ENCODE data around the gene FCN3.

FCN3 gene

DNA sequence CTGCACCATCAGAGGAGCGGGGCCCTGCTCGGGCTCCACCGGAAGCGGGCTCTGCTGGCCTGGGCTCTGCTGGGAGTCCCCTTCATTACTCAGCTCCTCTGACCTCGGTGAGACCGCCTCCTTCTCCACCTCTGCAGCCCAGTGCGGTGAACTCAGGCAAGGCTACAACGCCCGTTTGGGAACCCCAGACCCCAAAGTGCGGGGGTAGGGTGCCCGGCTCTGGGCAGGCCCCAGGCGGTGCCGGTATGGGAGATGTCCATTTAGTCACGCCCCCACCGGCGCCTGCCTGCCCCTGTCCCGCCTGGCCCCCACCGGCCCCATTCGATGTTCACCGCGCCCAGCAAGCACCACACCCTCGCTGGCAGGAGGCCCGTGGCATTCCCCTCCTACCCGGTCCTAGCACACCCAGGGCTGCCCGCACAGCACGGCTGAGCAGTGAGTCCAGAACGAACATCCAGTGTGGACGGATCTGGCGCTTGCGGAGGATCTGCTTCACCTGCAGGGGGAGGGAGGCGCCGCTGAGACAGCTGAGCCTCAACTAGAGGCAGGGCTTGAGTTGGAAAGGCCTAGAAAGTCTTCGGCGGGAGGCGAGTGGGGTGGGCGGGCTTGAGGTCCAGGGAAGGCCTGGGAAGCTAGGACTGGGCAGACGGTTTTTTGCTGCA lies 17.9 kb downstream of the FCN3 start:
- DNase-seq = peak; percentile 39 to 58

GRCh38 chr1:27356277-27356618 lies 18.4 kb downstream of the FCN3 start:
- DNase-seq = no peak

DNA sequence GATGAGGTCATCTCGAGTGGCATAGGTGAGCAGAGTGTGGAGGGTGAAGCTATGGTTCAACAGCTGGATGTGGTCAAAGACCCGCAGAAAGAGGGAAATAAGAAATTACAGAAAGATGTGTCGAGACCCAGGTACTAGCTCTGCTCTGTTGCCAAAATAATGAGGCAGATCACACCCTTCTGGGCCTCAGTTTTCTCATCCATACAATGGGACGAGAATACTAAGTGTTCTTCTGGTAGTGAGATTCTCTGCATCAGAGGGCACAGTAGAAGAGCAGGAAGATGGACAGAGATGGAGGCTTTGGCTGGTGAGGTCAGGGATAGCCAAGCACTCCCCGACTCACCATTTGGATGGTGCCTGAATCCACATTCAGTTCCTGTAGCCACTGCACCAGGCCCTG lies 18.9 kb downstream of the FCN3 start:
- no peak for DNase-seq

DNA sequence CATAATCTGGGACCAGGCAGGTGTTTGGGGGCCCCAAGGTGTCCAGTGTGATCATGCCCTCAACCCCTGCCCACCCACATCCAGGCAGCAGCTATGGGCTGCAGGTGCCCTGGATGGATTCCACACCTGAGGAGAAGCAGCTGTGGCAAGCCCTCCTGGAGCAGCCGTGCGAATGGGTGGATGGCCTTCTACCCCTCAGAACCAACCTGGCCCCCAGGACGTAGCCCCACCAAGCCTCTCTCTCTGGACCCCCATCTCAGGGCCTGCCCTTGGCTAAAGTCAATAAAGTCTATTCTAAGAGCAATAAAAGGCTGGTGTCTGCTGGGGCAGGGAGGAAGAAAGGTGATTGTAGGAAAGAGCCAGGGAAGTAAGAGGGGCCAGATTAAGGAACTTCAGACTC lies 21.0 kb downstream of the FCN3 start:
- DNase-seq = no peak

- DNase-seq = no peak
These were observed 21.5 kb downstream of the FCN3 start for GRCh38 chr1:27353166-27353565.

DNA sequence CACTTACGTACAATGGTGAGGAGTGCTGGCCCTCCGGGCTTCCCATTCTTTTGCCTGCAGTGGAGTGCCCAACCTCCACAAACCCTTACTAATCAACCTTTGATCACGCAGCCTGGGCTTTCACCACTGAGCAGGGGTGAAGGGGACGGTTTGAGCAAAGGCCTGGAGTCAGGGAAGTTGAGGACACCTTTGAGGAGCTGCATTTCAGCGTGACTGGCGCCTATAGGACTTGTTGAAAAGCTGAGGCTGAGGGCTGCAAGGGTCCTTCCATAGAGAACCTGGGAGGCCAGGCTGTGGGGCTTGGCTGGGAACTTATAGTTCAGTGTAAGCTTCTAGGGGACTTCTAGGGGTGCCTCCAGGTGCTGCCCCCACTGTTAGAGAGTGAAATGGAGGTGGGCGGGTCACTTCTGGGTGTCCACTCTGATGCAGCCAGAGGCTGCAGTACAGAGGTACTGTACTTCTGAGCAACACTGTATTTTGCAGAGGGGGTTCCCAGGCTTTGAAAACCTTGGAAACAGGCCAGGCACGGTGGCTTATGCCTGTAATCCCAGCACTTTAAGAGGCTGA lies 23.0 kb downstream of the FCN3 start:
- DNase-seq = no peak

DNA sequence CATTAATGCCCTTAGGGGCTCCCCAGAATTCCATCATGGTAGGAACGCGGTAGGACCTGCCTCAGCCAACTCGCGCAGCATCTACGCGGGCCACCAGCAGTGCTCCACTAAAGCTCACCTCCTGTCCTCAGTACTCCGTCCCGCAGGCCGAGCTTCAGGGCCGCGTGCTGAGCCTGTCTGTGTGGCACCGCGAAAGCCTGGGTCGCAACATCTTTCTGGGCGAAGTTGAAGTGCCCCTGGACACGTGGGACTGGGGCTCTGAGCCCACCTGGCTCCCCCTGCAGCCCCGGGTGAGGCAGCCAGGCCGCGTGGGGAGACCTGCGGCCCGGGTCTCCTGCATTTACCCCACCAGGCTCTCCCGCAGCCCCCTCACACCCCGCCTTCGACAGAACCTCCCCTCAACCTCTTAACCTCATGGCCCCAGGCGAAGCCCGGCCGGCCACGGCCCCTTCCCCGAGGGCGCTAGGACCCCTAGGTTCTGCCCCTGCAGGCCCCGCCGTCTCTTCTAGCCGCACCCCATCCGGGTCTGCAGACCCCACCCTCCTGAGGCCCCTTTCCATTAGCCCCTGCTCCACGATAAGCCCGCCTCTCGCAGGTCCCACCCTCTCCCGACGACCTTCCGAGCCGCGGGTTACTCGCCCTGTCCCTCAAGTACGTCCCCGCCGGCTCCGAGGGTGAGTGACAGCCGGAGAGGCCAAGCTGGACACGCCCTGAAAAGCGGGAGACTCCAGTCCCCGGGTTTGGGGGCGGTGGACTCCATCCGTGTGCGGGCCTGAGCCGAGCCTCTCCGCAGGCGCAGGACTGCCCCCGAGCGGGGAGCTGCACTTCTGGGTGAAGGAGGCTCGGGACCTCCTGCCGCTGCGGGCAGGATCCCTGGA lies 23.7 kb downstream of the FCN3 start:
- no peak for DNase-seq

DNA sequence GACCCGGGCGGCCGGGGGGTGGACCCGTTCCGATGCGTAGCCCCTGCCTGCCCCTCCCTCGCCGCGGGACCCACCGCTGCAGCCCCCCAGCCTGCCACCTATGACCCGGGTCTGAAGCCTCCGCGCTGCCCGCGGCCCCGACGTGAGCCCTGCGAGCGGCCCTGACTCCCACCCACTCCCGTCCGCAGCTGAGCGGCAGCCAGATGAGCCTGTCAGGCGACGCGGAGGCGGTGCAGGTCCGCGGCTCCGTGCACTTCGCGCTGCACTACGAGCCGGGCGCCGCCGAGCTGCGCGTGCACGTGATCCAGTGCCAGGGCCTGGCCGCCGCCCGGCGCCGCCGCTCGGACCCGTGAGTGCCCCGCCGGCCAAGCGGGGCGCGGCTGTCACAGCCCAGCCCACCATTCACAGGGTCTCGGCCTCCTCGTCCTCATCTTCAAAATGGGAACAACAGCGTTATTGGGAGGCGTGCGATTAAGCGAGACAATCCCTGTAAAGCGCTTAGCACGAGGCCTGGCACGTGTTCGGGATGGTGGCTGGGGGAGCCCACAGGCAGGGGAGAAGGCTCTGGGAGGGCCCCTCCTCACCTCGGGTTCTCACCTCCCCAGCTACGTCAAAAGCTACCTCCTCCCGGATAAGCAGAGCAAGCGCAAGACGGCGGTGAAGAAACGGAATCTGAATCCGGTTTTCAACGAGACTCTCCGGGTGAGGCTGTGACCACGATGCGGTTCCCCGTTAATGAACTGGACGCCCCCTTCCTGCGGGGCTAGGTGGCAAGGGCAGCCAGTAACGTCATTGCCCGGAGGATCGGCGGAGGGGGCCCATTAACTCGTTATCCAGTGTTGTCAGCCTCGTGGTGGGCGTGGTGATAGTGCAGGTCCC lies 24.6 kb downstream of the FCN3 start:
- peak in 1 of 2 donors; percentile 20 for DNase-seq

DNA sequence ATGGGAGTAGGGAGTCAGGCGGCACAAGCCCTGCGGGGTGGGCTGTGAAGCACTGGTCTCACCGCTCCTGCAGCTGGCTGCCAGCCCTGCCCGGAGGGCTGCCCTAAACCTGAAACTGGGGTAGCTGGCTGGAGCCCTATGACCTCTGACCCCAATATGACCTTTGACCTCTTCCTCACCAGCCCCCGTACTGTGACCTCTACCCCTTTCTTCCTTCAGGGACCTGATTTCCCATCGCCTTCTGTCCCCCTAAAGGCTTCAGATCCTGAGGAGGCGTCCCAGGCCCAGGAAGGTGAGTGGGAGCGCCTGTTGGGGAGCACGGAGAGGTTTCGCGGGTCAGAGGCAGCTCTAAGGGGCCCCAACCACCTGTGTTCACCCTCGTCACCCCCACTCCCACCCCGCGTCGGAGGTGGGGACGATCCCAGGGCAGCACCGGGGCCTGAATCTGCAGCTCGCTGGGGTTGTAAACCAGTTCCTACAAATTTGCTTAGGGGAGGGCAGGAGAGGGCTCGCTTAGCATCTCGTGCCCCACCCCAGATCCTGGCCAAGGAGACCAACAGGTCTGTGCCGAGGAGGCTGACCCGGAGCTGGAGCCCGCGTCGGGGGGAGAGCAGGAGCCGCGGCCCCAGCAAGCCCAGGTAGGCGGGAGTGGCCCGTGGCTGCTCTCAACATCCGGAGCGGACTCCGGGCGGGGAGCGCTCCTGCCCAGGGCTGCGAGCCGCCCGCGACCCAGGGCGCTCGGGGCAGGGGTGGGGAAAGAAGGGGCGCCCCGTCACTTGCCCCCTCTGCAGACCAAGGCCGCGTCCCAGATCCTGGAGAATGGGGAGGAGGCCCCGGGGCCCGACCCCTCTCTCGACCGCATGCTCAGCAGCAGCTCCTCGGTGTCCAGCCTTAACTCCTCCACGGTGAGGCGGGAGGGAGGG lies 25.5 kb downstream of the FCN3 start:
- DNase-seq = peak in 1 of 2 donors; percentile 31

- no peak for DNase-seq
These were observed 27.5 kb downstream of the FCN3 start for GRCh38 chr1:27346991-27347624.

DNA sequence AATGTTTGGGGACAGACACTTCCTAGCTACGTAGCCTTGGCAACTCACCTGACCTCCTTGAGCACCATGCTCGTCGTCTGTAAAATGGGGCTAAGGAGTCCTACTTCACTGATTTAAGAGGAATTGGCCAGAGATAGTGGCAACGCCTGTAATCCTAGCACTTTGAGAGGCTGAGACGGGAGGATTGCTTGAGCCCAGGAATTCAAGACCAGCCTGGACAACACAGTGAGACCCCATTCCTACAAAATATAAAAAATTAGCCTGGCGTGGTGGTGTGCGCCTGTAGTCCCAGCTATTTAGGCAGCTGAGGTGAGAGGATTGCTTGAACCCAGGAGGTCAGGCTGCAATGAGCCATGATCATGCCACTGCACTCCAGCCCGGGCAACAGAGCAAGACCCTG lies 28.3 kb downstream of the FCN3 start:
- no peak for DNase-seq

GRCh38 chr1:27345272-27345671 lies 29.4 kb downstream of the FCN3 start:
- no peak for DNase-seq

DNA sequence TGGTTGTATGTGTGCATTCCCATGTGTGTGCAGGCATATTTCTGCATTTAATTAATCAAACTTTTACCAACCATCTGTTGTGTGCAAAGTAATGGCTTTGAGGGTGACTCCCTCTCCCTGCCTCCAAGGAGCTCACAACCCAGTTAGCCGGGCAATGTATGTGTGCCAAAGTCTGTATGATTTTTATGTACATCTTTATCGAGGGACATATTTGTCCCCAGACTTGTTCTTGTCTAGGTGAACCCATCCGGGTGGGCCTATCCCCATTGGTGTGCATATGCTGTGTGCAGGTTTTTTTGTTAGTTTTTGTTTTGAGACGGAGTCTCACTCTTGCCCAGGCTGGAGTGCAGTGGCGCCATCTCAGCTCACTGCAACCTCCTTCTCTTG lies 31.0 kb downstream of the FCN3 start:
- DNase-seq = no peak

DNA sequence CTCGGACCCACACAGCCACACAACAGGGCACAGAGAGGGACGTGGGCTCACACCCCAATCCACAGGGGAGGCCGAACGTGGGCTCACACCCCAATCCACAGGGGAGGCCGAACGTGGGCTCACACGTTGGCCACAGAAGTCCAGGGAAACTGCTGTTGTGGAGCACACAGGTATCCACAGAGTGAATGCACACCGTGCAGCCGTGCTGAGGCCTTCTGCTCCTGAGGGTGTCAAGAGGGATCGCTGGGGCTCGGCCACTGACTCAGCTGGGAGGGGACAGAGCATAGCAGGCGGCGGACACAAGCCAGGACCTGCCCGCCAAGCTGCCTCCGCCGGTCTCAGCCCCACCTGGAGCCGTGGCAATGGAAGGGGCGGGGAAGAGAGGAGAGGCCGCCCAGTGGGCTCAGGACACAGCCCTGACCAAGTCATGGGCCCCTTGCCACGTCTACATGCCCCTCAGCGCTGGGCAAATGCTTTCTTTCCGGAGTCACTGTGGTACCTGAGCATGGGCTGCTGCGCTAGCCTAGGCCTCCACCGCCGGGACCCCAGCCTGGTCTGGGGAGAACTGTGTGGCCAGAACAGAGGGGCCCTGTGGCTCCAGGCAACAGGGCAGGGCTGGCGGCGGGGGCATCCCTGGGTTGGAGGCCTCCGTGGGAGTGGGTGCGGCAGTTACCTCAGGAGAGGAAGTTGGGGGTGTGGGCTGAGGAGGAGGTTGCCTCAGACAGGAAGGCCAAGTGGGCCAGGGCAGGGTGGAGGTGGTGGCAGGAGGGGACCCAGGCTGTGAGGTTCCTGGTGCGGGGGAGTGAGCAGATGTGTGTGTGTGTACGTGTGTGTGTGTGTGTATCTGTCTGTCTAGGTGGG lies 31.6 kb downstream of the FCN3 start:
- peak; percentile 65 to 71 for DNase-seq

- peak; percentile 48 to 49 for DNase-seq
These were observed 32.2 kb downstream of the FCN3 start for GRCh38 chr1:27342391-27342777.

- DNase-seq = peak; percentile 57 to 68
These were observed 32.9 kb downstream of the FCN3 start, which contains the start of gene SYTL1 for GRCh38 chr1:27341525-27342252. TSS of gene SYTL1 (plus strand) at chr1:27342022. CDS start at chr1:27345335, 3,313 bp downstream.

GRCh38 chr1:27339213-27339612 lies 35.4 kb downstream of the FCN3 start:
- DNase-seq = no peak

GRCh38 chr1:27338751-27339150 lies 35.9 kb downstream of the FCN3 start:
- no peak for DNase-seq

GRCh38 chr1:27336756-27337155 lies 37.9 kb downstream of the FCN3 start:
- DNase-seq = no peak

All from stimulated activated CD4-positive, alpha-beta T cell treated with anti-CD3 and anti-CD28 coated beads, Interleukin-2, amount 100 ng/mL, for 24 hours (primary cell).